Small intestine (tissue), 7 donors: ENCODE data around the gene PCDHGA2. TPM values are rescaled to one million over a fixed set of nuclear protein-coding genes. Genes with fewer than 3 reads are reported as not detected.
"Not testable (repeated sequence)": the region's sequence is repeated elsewhere in the genome, so short reads cannot be mapped to it uniquely, and the experiment has no call there.

ENCODE experiments used
- DNase-seq, 2 donors: peaks; one replicate each; pipeline versions ENCODE4 v3.0.0 to v3.0.0-alpha.2; 2013
- FAIRE-seq: peaks from 2 replicates; lab custom pipeline; 2012; peaks lifted over from hg19 to GRCh38; lab: Jason Lieb, UNC
- H3K27ac ChIP-seq, 3 donors: one replicate each; pipeline ENCODE4 v1.5.1; 2013; ENCODE audit warnings: low read length in 2 of 3, mild to moderate bottlenecking in 2 of 3, control low read depth in 1 of 3, inconsistent platforms in 1 of 3, low read depth in 1 of 3, moderate library complexity in 1 of 3
- H3K27me3 ChIP-seq, 3 donors: one replicate each; pipeline ENCODE4 v1.6.1; 2013; ENCODE audit warnings: low read length in 3 of 3, inconsistent platforms in 1 of 3; ENCODE audit not compliant: control insufficient read depth in 3 of 3, insufficient read depth in 3 of 3
- H3K36me3 ChIP-seq, 3 donors: one replicate each; pipeline ENCODE4 v1.6.1; 2013; ENCODE audit warnings: low read length in 3 of 3, inconsistent platforms in 1 of 3, low read depth in 1 of 3, mild to moderate bottlenecking in 1 of 3, moderate library complexity in 1 of 3; ENCODE audit not compliant: control insufficient read depth in 3 of 3, insufficient read depth in 2 of 3
- H3K4me1 ChIP-seq, 3 donors: one replicate each; pipeline ENCODE4 v1.6.1; 2013; ENCODE audit warnings: low read length in 2 of 3, inconsistent platforms in 1 of 3, low read depth in 1 of 3, mild to moderate bottlenecking in 1 of 3, moderate library complexity in 1 of 3; ENCODE audit not compliant: control insufficient read depth in 3 of 3, insufficient read depth in 2 of 3
- H3K4me3 ChIP-seq, 3 donors: one replicate each; pipeline ENCODE4 v1.5.1; 2013; ENCODE audit warnings: low read length in 3 of 3, control low read depth in 1 of 3, inconsistent platforms in 1 of 3, low read depth in 1 of 3, mild to moderate bottlenecking in 1 of 3, moderate library complexity in 1 of 3
- H3K9me3 ChIP-seq, 2 donors: one replicate each; pipeline ENCODE4 v1.6.1; 2013; ENCODE audit warnings: low read depth in 1 of 2, low read length in 1 of 2; ENCODE audit not compliant: control insufficient read depth in 2 of 2, insufficient read depth in 1 of 2
- WGBS, 3 donors: extraction: QIAGEN DNeasy Blood & Tissue Kit; methylation state at CpG; one replicate each; pipeline ENCODE4 v1.1.7; 2013; 5-methylcytosine and 5-hydroxymethylcytosine counted together
- polyA plus RNA-seq, 4 donors: library from polyadenylated mRNA; stranded (reverse) in 3 of 4; unstranded in 1 of 4; fragments of 200-250 nt in 3 of 4; fragments of 120-200 nt in 1 of 4; gene quantifications; one replicate each; pipeline versions ENCODE4 v1.2.1 to v1.2.3, GENCODE V29; 2013
- donor health status: healthy with polysubstance abuse.
- donor health status: control.
- donor health status: control.
- donor health status: Bipolar disorder and iron deficiency.
- donor health status: healthy.

PCDHGA2 gene
- polyA plus RNA-seq, 4 donors: 0.27 to 0.81 (median 0.64) TPM; not detected in 1

DNA sequence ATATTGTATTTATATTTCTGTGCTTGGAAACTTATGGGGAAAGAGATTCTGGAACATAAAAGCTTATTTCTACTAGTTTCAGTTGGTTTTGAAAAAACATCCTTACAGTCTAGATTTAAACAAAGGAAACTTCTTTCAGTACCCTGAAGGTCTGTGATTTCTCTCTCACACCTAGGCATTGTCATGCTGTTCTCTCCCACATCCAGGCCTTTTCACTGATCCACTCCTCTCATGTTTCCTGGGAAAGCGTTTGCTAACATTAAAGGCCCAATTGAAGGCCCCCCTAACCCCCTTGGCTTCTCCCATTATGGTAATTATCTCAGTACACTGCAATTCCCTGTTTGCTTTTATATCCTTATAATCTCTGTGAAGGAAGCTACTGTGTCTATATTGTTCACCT lies 4.2 kb downstream of the PCDHGA2 start:
- peaks cover 2 to 58% of the 10 kb centered on the region in 2 donors for H3K9me3 ChIP-seq
- FAIRE-seq: no peak
- 4 to 25% (median 12%) methylated on average over 1 of the region's 1 CpG for WGBS, 3 donors
- H3K27ac ChIP-seq: no peak overlapping the region
- no peaks in the 10 kb centered on the region for H3K36me3 ChIP-seq
- H3K27me3 ChIP-seq: peaks cover 0 to 15% (median 12%) of the 10 kb centered on the region in 3 donors
- DNase-seq: no peak
- no peaks in the 10 kb centered on the region for H3K4me1 ChIP-seq
- no peak overlapping the region for H3K4me3 ChIP-seq

DNA sequence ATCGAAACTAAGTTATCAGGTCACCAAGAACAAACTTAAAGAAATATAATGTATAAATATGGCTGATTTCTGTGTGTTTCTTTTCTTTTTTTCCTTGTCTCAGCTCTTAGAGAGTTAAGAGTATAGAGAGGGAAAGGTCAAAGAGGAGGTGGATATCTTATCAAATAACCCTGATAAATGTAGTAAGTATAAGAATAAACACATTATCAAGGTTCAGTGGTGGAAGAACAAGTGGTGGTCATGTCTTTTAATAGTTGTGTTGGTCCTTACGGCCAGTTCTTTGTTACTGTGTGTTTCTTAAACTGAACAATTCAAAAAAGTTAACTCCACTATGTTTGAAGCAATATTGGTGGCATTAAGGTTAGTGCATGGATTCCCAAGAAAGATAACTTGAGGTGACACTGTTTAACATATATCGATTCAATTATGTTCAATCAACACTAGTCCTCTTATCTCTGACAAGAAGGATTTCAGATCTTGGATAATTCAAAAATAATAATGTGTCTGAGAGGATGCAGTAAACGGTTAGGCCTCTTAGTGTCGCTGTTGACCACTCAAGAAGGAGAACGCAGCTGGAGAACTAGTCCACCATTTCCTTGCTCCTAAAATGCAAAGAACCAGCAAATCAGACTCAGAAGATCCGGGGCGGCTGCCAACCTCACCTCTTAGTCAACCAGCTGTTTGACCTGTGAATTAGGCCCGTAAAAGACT lies 4.8 kb downstream of the PCDHGA2 start, which contains the start of gene PCDHGA3:
PCDHGA3 (plus strand) TSS at position 588 of the 711 bp plus-strand sequence. CDS start 205 bp downstream, outside the sequence.
- H3K4me1 ChIP-seq: no peaks in the 10 kb centered on the region
- 27 to 38% (median 37%) methylated on average over 9 of the region's 9 CpGs for WGBS, 3 donors
- DNase-seq: no peak
- H3K9me3 ChIP-seq: peaks cover 2 to 58% of the 10 kb centered on the region in 2 donors
- H3K27me3 ChIP-seq: peaks cover 0 to 15% (median 12%) of the 10 kb centered on the region in 3 donors
- FAIRE-seq: no peak
- H3K4me3 ChIP-seq: no peak within 1 kb of the TSS
- H3K27ac ChIP-seq: no peak within 1 kb of the TSS
- no peaks in the 10 kb centered on the region for H3K36me3 ChIP-seq

DNA sequence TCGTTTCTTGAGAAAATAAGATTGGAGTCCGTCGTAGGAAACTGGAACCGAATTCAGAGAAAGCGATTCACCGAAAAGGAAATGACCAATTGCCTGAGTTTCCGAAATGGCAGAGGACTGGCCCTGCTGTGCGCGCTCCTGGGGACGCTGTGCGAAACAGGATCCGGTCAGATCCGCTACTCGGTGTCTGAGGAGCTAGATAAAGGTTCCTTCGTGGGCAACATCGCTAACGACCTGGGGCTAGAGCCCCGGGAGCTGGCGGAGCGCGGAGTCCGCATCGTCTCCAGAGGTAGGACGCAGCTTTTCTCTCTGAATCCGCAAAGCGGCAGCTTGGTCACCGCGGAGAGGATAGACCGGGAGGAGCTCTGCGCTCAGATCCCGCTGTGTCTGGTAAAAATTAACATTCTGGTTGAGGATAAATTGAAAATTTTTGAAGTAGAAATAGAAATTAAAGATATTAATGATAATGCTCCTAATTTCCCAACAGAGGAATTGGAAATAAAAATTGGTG lies 5.4 kb downstream of the PCDHGA2 start:
- peaks cover 0 to 10% (median 7%) of the 10 kb centered on the region in 3 donors for H3K27me3 ChIP-seq
- no peak overlapping the region for H3K27ac ChIP-seq
- FAIRE-seq: no peak
- no peak overlapping the region for H3K4me3 ChIP-seq
- peaks cover 2 to 55% of the 10 kb centered on the region in 2 donors for H3K9me3 ChIP-seq
- no peak for DNase-seq
- H3K36me3 ChIP-seq: no peaks in the 10 kb centered on the region
- H3K4me1 ChIP-seq: no peaks in the 10 kb centered on the region
- WGBS, 3 donors: 32 to 56% (median 52%) methylated on average over 31 of the region's 31 CpGs

DNA sequence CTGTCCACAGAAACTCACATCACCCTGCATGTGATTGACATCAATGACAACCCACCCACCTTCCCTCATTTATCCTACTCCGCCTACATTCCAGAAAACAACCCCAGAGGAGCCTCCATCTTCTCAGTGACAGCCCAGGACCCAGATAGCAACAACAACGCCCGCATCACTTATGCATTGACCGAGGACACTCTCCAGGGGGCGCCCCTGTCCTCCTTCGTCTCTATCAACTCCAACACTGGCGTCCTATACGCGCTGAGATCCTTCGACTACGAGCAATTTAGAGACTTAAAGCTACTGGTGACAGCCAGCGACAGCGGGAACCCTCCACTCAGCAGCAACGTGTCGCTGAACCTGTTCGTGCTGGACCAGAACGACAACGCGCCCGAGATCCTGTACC lies 6.8 kb downstream of the PCDHGA2 start:
- no peak overlapping the region for H3K27ac ChIP-seq
- H3K9me3 ChIP-seq: peaks cover 0 to 51% of the 10 kb centered on the region in 2 donors
- FAIRE-seq: no peak
- H3K27me3 ChIP-seq: peaks cover 0 to 14% (median 3%) of the 10 kb centered on the region in 3 donors
- 40 to 55% (median 50%) methylated on average over 20 of the region's 20 CpGs for WGBS, 3 donors
- H3K36me3 ChIP-seq: no peaks in the 10 kb centered on the region
- H3K4me1 ChIP-seq: no peaks in the 10 kb centered on the region
- no peak for DNase-seq
- H3K4me3 ChIP-seq: no peak overlapping the region

DNA sequence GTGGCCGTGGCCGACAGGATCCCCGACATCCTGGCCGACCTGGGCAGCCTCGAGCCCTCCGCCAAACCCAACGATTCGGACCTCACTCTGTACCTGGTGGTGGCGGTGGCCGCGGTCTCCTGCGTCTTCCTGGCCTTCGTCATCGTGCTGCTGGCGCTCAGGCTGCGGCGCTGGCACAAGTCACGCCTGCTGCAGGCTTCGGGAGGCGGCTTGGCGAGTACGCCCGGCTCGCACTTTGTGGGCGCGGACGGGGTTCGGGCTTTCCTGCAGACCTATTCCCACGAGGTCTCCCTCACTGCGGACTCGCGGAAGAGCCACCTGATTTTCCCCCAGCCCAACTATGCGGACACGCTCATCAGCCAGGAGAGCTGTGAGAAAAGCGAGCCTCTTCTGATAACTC lies 7.5 kb downstream of the PCDHGA2 start:
- WGBS, 3 donors: 50 to 63% (median 59%) methylated on average over 17 to 27 of the region's 35 CpGs
- not testable (repeated sequence) for DNase-seq, H3K27ac ChIP-seq, H3K4me1 ChIP-seq, FAIRE-seq, H3K4me3 ChIP-seq, H3K36me3 ChIP-seq
- H3K27me3 ChIP-seq: peaks cover 0 to 18% (median 8%) of the 10 kb centered on the region in 3 donors
- H3K9me3 ChIP-seq: peaks cover 0 to 53% of the 10 kb centered on the region in 2 donors

DNA sequence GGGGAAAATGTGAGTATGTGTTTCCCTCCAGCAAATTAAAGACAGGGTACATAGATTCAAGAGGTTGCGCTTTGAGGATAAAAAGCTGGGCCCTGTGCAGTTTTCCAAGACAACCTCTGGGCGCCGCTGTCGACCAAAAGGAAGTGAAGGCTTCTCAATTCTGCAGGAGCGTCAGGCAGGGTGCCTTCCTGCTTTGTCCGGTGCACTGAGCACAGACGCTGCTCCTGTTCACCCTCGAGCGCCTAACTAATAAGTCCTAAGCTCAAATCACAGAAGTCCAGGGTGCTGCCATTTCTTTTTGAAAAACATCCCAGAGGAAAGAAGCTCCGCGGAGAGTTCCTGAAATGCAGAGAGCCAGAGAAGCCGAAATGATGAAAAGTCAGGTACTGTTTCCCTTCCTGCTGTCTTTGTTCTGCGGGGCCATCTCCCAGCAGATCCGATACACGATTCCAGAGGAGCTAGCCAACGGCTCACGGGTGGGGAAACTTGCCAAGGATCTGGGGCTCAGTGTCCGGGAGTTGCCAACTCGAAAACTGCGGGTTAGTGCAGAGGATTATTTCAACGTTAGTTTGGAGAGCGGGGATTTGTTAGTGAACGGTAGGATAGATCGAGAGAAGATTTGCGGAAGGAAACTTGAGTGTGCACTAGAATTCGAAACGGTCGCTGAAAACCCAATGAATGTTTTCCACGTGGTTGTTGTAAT lies 11.5 kb downstream of the PCDHGA2 start, which contains the start of gene PCDHGB1:
PCDHGB1 (plus strand) TSS at position 183 of the 703 bp plus-strand sequence; CDS start at position 345, 162 bp downstream.
- peak in 1 of 2 donors; percentile 15 for DNase-seq

DNA sequence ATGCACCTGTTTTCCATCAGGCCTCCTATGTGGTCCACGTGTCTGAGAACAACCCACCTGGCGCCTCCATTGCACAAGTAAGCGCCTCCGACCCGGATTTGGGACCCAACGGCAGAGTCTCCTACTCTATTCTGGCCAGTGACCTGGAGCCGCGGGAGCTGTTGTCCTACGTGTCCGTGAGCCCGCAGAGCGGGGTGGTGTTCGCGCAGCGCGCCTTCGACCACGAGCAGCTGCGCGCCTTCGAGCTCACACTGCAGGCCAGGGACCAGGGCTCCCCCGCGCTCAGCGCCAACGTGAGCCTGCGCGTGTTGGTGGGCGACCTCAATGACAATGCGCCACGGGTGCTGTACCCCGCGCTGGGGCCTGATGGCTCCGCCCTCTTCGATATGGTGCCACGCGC lies 13.0 kb downstream of the PCDHGA2 start:
- Histone ChIP-seq H3K27ac (no peak overlapping the region), H3K36me3 (no peaks in the 10 kb centered on the region), H3K4me1 (no peaks in the 10 kb centered on the region), H3K27me3 (peaks cover 2 to 19% (median 10%) of the 10 kb centered on the region in 3 donors), H3K9me3 (peaks cover 2 to 57% of the 10 kb centered on the region in 2 donors), H3K4me3 (no peak overlapping the region)
- DNase-seq (no peak), FAIRE-seq (no peak)
- WGBS, 3 donors: 40 to 63% (median 58%) methylated on average over 28 to 35 of the region's 36 CpGs

More for the DNA sequence above, 11.5 kb downstream of the PCDHGA2 start, which contains the start of gene PCDHGB1:
- FAIRE-seq: no peak
- Histone ChIP-seq H3K4me1 (no peaks in the 10 kb centered on the region), H3K27me3 (peaks cover 2 to 20% (median 13%) of the 10 kb centered on the region in 3 donors), H3K27ac (no peak within 1 kb of the TSS), H3K4me3 (no peak within 1 kb of the TSS), H3K36me3 (no peaks in the 10 kb centered on the region), H3K9me3 (peaks cover 2 to 55% of the 10 kb centered on the region in 2 donors)
- WGBS, 3 donors: 28 to 37% (median 37%) methylated on average over 29 of the region's 29 CpGs

DNA sequence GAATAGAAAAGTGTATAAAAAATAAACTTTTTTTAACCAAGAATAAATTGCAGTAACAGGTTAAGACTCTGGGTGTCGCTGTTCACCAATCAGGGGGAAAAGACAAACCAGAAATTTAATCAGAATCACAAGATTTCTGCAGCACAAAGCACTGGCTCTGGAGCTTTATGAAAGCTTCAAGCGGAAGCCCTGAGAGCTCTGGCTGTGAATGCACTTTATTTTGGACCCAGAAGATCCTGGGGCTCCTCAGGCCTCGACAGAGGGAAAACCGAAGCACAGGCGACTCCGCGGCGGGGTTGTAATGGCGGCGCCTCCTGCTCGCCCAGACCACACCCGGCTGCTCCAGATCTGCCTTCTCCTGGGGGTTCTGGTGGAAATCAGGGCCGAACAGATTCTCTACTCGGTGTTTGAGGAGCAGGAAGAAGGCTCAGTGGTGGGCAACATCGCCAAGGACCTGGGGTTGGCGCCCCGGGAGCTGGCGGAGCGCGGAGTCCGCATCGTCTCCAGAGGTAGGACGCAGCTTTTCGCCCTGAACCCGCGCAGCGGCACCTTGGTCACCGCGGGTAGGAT lies 16.4 kb downstream of the PCDHGA2 start, which contains the start of gene PCDHGA4:
PCDHGA4 (plus strand) TSS at position 122 of the 570 bp plus-strand sequence; CDS start at position 209, 87 bp downstream.
- H3K4me1 ChIP-seq: no peaks in the 10 kb centered on the region
- H3K9me3 ChIP-seq: peaks cover 2 to 58% of the 10 kb centered on the region in 2 donors
- no peak within 1 kb of the TSS for H3K4me3 ChIP-seq
- H3K27ac ChIP-seq: no peak within 1 kb of the TSS
- no peaks in the 10 kb centered on the region for H3K36me3 ChIP-seq
- DNase-seq (no peak), FAIRE-seq (no peak)
- H3K27me3 ChIP-seq: peaks cover 2 to 20% (median 10%) of the 10 kb centered on the region in 3 donors
- WGBS, 3 donors: 21 to 49% (median 38%) methylated on average over 29 of the region's 29 CpGs
